SK-N-SH (cell line): ENCODE measurements around the gene INTS11. TPM values are rescaled to one million over a fixed set of nuclear protein-coding genes. Genes with fewer than 3 reads are reported as not detected.

ENCODE experiments used
- CTCF ChIA-PET: fragments of 300-600, 350-600 bp; formaldehyde crosslinking; extraction: SDS; loops from one replicate; lab custom pipeline; 2021; lab: Yijun Ruan, JAX
- POLR2A ChIA-PET: fragments of 350-600 bp; sonication (Branson Sonifier 250); formaldehyde crosslinking; extraction: SDS; loops from one replicate; lab custom pipeline; 2020; ENCODE audit warnings: antibody characterized with exemption, inconsistent platforms; lab: Yijun Ruan, JAX
- DNase-seq: peaks from one replicate; pipeline ENCODE4 v3.0.0; 2012
- H2AFZ ChIP-seq: fragments of 200-600 bp; sonication (generic); 2 replicates; pipeline ENCODE4 v1.8.1; 2016; ENCODE audit warnings: antibody characterized with exemption, mild to moderate bottlenecking, low read depth
- H3F3A ChIP-seq: fragments of 200-600 bp; sonication (generic); replicated peaks from 2 replicates; pipeline ENCODE3; 2016; ENCODE audit warnings: antibody characterized with exemption, mild to moderate bottlenecking; ENCODE audit not compliant: insufficient read depth
- H3K27ac ChIP-seq, 2 experiments: fragments of 200-500 bp in 1 of 2; fragments of 200-600 bp in 1 of 2; sonication (Bioruptor generic) in 1 of 2; sonication (generic), shearing (Covaris generic) in 1 of 2; 2 replicates each; pipeline versions ENCODE4 v1.5.1 to v1.6.1; 2014 to 2016; ENCODE audit warnings: low read depth in 2 of 2, inconsistent platforms in 1 of 2, low read length in 1 of 2, mild to moderate bottlenecking in 1 of 2, mixed read lengths in 1 of 2
- H3K27me3 ChIP-seq: fragments of 200-600 bp; sonication (generic), shearing (Covaris generic); 2 replicates; pipeline ENCODE4 v1.6.1; 2016; ENCODE audit warnings: mixed run types; ENCODE audit not compliant: insufficient read depth
- H3K36me3 ChIP-seq, 2 experiments: fragments of 200-500 bp in 1 of 2; fragments of 200-600 bp in 1 of 2; sonication (Bioruptor generic) in 1 of 2; sonication (generic) in 1 of 2; replicated peaks in 1 of 2; 2 replicates each; pipeline versions ENCODE3 to v1.5.1; 2014 to 2016; ENCODE audit warnings: low read length in 1 of 2, mild to moderate bottlenecking in 1 of 2; ENCODE audit not compliant: insufficient read depth in 2 of 2, control insufficient read depth in 1 of 2
- H3K4me1 ChIP-seq, 2 experiments: fragments of 200-500 bp in 1 of 2; fragments of 200-600 bp in 1 of 2; sonication (Bioruptor generic) in 1 of 2; sonication (generic), shearing (Covaris generic) in 1 of 2; 2 replicates each; pipeline versions ENCODE4 v1.5.1 to v1.6.1; 2014 to 2016; ENCODE audit warnings: low read depth in 1 of 2, low read length in 1 of 2, mixed run types in 1 of 2; ENCODE audit not compliant: insufficient read depth in 2 of 2, control insufficient read depth in 1 of 2
- H3K4me2 ChIP-seq: fragments of 200-600 bp; sonication (generic), shearing (Covaris generic); 2 replicates; pipeline ENCODE4 v1.6.1; 2017; ENCODE audit warnings: mixed run types
- H3K4me3 ChIP-seq, 2 experiments: fragments of 200-500 bp in 1 of 2; fragments of 200-600 bp in 1 of 2; sonication (Bioruptor generic) in 1 of 2; sonication (generic), shearing (Covaris generic) in 1 of 2; 2 replicates each; pipeline versions ENCODE4 v1.5.1 to v1.8.1; 2014 to 2016; ENCODE audit warnings: low read depth in 2 of 2, inconsistent platforms in 1 of 2, low read length in 1 of 2, mild to moderate bottlenecking in 1 of 2, mixed read lengths in 1 of 2, moderate library complexity in 1 of 2
- H3K79me2 ChIP-seq: fragments of 200-600 bp; sonication (generic); 2 replicates; pipeline ENCODE4 v1.8.1; 2017; ENCODE audit warnings: mild to moderate bottlenecking; ENCODE audit not compliant: insufficient read depth
- H3K9ac ChIP-seq: fragments of 200-600 bp; sonication (generic); 2 replicates; pipeline ENCODE4 v1.6.1; 2017; ENCODE audit warnings: mixed run types
- H3K9me2 ChIP-seq: fragments of 200-600 bp; sonication (generic); 2 replicates; pipeline ENCODE4 v1.6.1; 2017; ENCODE audit warnings: mixed run types
- H3K9me3 ChIP-seq: fragments of 200-600 bp; sonication (generic); 2 replicates; pipeline ENCODE4 v1.6.1; 2017; ENCODE audit warnings: mixed run types, mild to moderate bottlenecking, moderate library complexity
- H4K20me1 ChIP-seq: fragments of 200-600 bp; sonication (generic); 2 replicates; pipeline ENCODE4 v1.6.1; 2017; ENCODE audit warnings: mild to moderate bottlenecking, mixed run types; ENCODE audit not compliant: insufficient read depth
- CHD2 ChIP-seq: fragments of 150-350 bp; IDR thresholded peaks from 2 replicates; pipeline ENCODE4 v1.6.1; 2018; ENCODE audit warnings: low read length; ENCODE audit not compliant: partially characterized antibody
- GABPA ChIP-seq: IDR thresholded peaks from 2 replicates; pipeline ENCODE4 v1.4.0; 2012; ENCODE audit warnings: low read depth, mild to moderate bottlenecking
- GATA2 ChIP-seq: sonication (generic); formaldehyde crosslinking; IDR thresholded peaks from 2 replicates; pipeline ENCODE4 v1.5.0; 2020; ENCODE audit warnings: mild to moderate bottlenecking, missing genetic modification reagents
- MXI1 ChIP-seq: IDR thresholded peaks from 2 replicates; pipeline ENCODE4 v1.6.1; 2012; ENCODE audit warnings: mild to moderate bottlenecking, low read depth, low read length, improper control_type of control experiment
- RAD21 ChIP-seq: IDR thresholded peaks from 2 replicates; pipeline ENCODE4 v1.6.1; 2012; ENCODE audit warnings: mild to moderate bottlenecking, low read length
- RCOR1 ChIP-seq: fragments of 150-350 bp; IDR thresholded peaks from 2 replicates; pipeline ENCODE4 v1.6.1; 2017; ENCODE audit warnings: antibody characterized with exemption, low read length
- REST ChIP-seq: IDR thresholded peaks from 2 replicates; pipeline ENCODE4 v1.6.1; 2012; ENCODE audit warnings: mild to moderate bottlenecking, low read depth, low read length, moderate library complexity
- SIN3A ChIP-seq: IDR thresholded peaks from 2 replicates; pipeline ENCODE4 v1.6.1; 2012; ENCODE audit warnings: low read depth, mild to moderate bottlenecking, low read length, moderate library complexity, borderline replicate concordance
- YY1 ChIP-seq: IDR thresholded peaks from 2 replicates; pipeline ENCODE4 v1.4.0; 2012; ENCODE audit warnings: low read depth, mild to moderate bottlenecking
- ZBTB33 ChIP-seq: IDR thresholded peaks from 2 replicates; pipeline ENCODE4 v1.4.0; 2012; ENCODE audit warnings: low read depth, borderline replicate concordance
- WGBS: methylation state at CpG from one replicate; pipeline ENCODE4 v1.1.6; 2017; ENCODE audit warnings: low lambda C conversion rate; 5-methylcytosine and 5-hydroxymethylcytosine counted together
- polyA plus RNA-seq, 3 experiments: library from polyadenylated mRNA; depleted of rRNA; stranded (reverse); fragments of >200 nt; gene quantifications; 2 replicates each; pipeline ENCODE4 v1.2.3, GENCODE V29; 2012
- TF ChIP-seq, protein P1 (sequence below): IDR thresholded peaks from 2 replicates; pipeline ENCODE4 v1.4.0; 2012; ENCODE audit warnings: low read depth

Gene INTS11
- polyA plus RNA-seq, 1 of the 3 experiments (the other 2 are of a cell fraction), result 137 TPM

- TF ChIP-seq ZBTB33 (no peak), CHD2 (peak; percentile 32), GABPA (no peak), REST (peak; percentile 91), RCOR1 (no peak), GATA2 (CRISPR knock-in tag) (no peak), SIN3A (no peak), RAD21 (no peak)
- TF ChIP-seq, protein P1, sequence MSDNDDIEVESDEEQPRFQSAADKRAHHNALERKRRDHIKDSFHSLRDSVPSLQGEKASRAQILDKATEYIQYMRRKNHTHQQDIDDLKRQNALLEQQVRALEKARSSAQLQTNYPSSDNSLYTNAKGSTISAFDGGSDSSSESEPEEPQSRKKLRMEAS, result no peak
Measured at GRCh38 chr1:1298861-1299685, 25.4 kb downstream of the INTS11 start (continued).

GRCh38 chr1:1297802-1298424, 26.5 kb downstream of the INTS11 start:
- Histone ChIP-seq H3K79me2 (no peaks in the 10 kb centered on the region), H2AFZ (no peak overlapping the region), H3K9me2 (no peaks in the 10 kb centered on the region), H3K9me3 (no peaks in the 10 kb centered on the region), H3K27ac (no peak overlapping the region; a peak in 1 of 4 replicates), H4K20me1 (peaks cover 8% of the 10 kb centered on the region; the same call in 1 of the 2 replicates), H3K4me3 (no peak overlapping the region), H3F3A (no peaks in the 10 kb centered on the region), H3K27me3 (no peaks in the 10 kb centered on the region), H3K36me3 (peaks cover 0 to 21% of the 10 kb centered on the region in 2 experiments), H3K9ac (no peak overlapping the region), H3K4me1 (peaks cover 0 to 3% of the 10 kb centered on the region in 2 experiments; a peak in 1 of 4 replicates), H3K4me2 (no peak overlapping the region)
- CTCF ChIA-PET, result interaction anchor here (1.1 kb wide), 1 partner anchor 265 kb away, joined by 3 read pairs; no protein-coding TSS in a partner anchor
- DNase-seq, result no peak
- POLR2A ChIA-PET, result no interaction called here
- TF ChIP-seq MXI1 (no peak), YY1 (no peak)
- WGBS, result no CpG with 5 or more reads among the region's 31 CpGs
